A549 (cell line): ENCODE results near the gene TGIF2. TPM values are rescaled to one million over a fixed set of nuclear protein-coding genes. Genes with fewer than 3 reads are reported as not detected.

Experiments used
- ATAC-seq, 2 experiments: fragments of 200-7000 bp in 1 of 2; fragments of >200 bp in 1 of 2; cut with Nextera tagmentation in 1 of 2; cut with Tn5 transposase in 1 of 2; 3 replicates each; pipeline versions ENCODE4 v1.8.0 to v1.9.1; 2018 to 2020; ENCODE audit warnings: mild to moderate bottlenecking in 1 of 2, moderate library complexity in 1 of 2
- CTCF ChIA-PET: fragments of 300-600 bp; sonication (Branson Sonifier 250); formaldehyde crosslinking; extraction: SDS; loops from one replicate; lab custom pipeline; 2021; ENCODE audit warnings: antibody characterized with exemption, inconsistent platforms; lab: Yijun Ruan, JAX
- POLR2A ChIA-PET: fragments of 350-600 bp; formaldehyde crosslinking; extraction: SDS; loops from one replicate; lab custom pipeline; 2021; ENCODE audit warnings: antibody characterized with exemption, inconsistent platforms; lab: Yijun Ruan, JAX
- DNase-seq, 2 experiments: peaks; one replicate each; pipeline versions ENCODE4 v3.0.0 to v3.0.0-alpha.2; 2011 to 2016; ENCODE audit warnings: low read depth in 1 of 2, low spot score in 1 of 2
- FAIRE-seq: peaks from 2 replicates; lab custom pipeline; 2011; peaks lifted over from hg19 to GRCh38; lab: Jason Lieb, UNC
- H3K27ac ChIP-seq, 2 experiments: fragments of >200 bp; sonication (Bioruptor Twin); formaldehyde crosslinking; 3 replicates each; pipeline ENCODE4 v1.5.1; 2016 to 2017
- H3K4me1 ChIP-seq: fragments of >200 bp; sonication (Bioruptor Twin); formaldehyde crosslinking; 3 replicates; pipeline ENCODE4 v1.6.1; 2016
- H3K4me2 ChIP-seq: fragments of >200 bp; sonication (Bioruptor Twin); formaldehyde crosslinking; 3 replicates; pipeline ENCODE4 v1.6.1; 2016
- H3K4me3 ChIP-seq: fragments of >200 bp; sonication (Bioruptor Twin); formaldehyde crosslinking; 3 replicates; pipeline ENCODE4 v1.5.1; 2016
- H3K9me3 ChIP-seq: fragments of >200 bp; sonication (Bioruptor Twin); formaldehyde crosslinking; 3 replicates; pipeline ENCODE4 v1.6.1; 2016
- CBX2 ChIP-seq: fragments of 200-600 bp; sonication (generic); IDR thresholded peaks from 2 replicates; pipeline ENCODE4 v1.6.1; 2016; ENCODE audit warnings: low read depth, mild to moderate bottlenecking, borderline replicate concordance
- CBX8 ChIP-seq: fragments of 200-600 bp; sonication (generic); IDR thresholded peaks from 2 replicates; pipeline ENCODE4 v1.6.1; 2016
- CHD4 ChIP-seq: fragments of 200-600 bp; sonication (generic); IDR thresholded peaks from 2 replicates; pipeline ENCODE4 v1.6.1; 2016; ENCODE audit warnings: antibody characterized with exemption, mild to moderate bottlenecking, borderline replicate concordance
- EHF ChIP-seq: fragments of 250-450 bp; sonication (Bioruptor Pico); IDR thresholded peaks from 2 replicates; pipeline ENCODE4 v1.5.0; 2020; ENCODE audit warnings: mild to moderate bottlenecking
- EHMT2 ChIP-seq: fragments of 200-600 bp; sonication (generic); IDR thresholded peaks from 2 replicates; pipeline ENCODE4 v1.6.1; 2016; ENCODE audit warnings: antibody characterized with exemption, low read depth, mild to moderate bottlenecking, moderate library complexity
- EP300 ChIP-seq, 2 experiments: fragments of >200 bp; sonication (Bioruptor Twin); formaldehyde crosslinking; IDR thresholded peaks; 2 replicates in 1 of 2; 3 replicates in 1 of 2; pipeline ENCODE4 v1.6.1; 2016 to 2017
- ESRRA ChIP-seq: fragments of 150-350 bp; IDR thresholded peaks from 2 replicates; pipeline ENCODE4 v1.6.1; 2014; ENCODE audit warnings: mild to moderate bottlenecking, low read length, borderline replicate concordance
- FOSL2 ChIP-seq, 2 experiments: fragments of 450-650 bp in 1 of 2; fragments of >200 bp in 1 of 2; sonication (Bioruptor Twin) in 1 of 2; formaldehyde crosslinking; IDR thresholded peaks; 2 replicates each; pipeline versions ENCODE4 v1.5.0 to v1.6.1; 2016 to 2020; ENCODE audit warnings: mild to moderate bottlenecking in 1 of 2, moderate library complexity in 1 of 2
- HDAC2 ChIP-seq: fragments of 200-600 bp; sonication (generic); IDR thresholded peaks from 2 replicates; pipeline ENCODE4 v1.6.1; 2016
- HOXA7 ChIP-seq: fragments of 250-450 bp; sonication (Bioruptor Pico); IDR thresholded peaks from 2 replicates; pipeline ENCODE4 v1.5.0; 2020; ENCODE audit warnings: mild to moderate bottlenecking, moderate library complexity
- HOXB13 ChIP-seq: fragments of 250-450 bp; sonication (Bioruptor Pico); IDR thresholded peaks from 2 replicates; pipeline ENCODE4 v1.5.0; 2020; ENCODE audit warnings: low read depth, mild to moderate bottlenecking, moderate library complexity
- JUN ChIP-seq, 2 experiments: fragments of >200 bp; sonication (Bioruptor Twin); formaldehyde crosslinking; IDR thresholded peaks; 2 replicates in 1 of 2; 3 replicates in 1 of 2; pipeline ENCODE4 v1.6.1; 2016 to 2017
- JUNB ChIP-seq: fragments of >200 bp; sonication (Bioruptor Twin); formaldehyde crosslinking; IDR thresholded peaks from 2 replicates; pipeline ENCODE4 v1.6.1; 2016
- KDM5A ChIP-seq: fragments of 200-600 bp; sonication (generic); IDR thresholded peaks from 2 replicates; pipeline ENCODE4 v1.6.1; 2016; ENCODE audit warnings: antibody characterized with exemption, mild to moderate bottlenecking
- MAZ ChIP-seq: fragments of 150-350 bp; IDR thresholded peaks from 2 replicates; pipeline ENCODE4 v1.6.1; 2014; ENCODE audit warnings: antibody characterized with exemption, low read depth, low read length, borderline replicate concordance
- NFE2L2 ChIP-seq: fragments of 150-350 bp; conservative IDR thresholded peaks from 2 replicates; pipeline ENCODE4 v1.6.1; 2014; ENCODE audit warnings: low read length
- PHF8 ChIP-seq: fragments of 200-600 bp; sonication (generic); IDR thresholded peaks from 2 replicates; pipeline ENCODE4 v1.6.1; 2016; ENCODE audit warnings: low read depth, mild to moderate bottlenecking, antibody characterized with exemption, moderate library complexity, borderline replicate concordance
- POLR2A ChIP-seq: IDR thresholded peaks from 2 replicates; pipeline ENCODE4 v1.6.1; 2012; ENCODE audit warnings: mild to moderate bottlenecking, low read length
- POLR2AphosphoS2 ChIP-seq: conservative IDR thresholded peaks from 2 replicates; pipeline ENCODE4 v1.6.1; 2012; ENCODE audit warnings: low read length, improper control_type of control experiment, inconsistent platforms
- SMC3 ChIP-seq: fragments of >200 bp; sonication (Bioruptor Twin); formaldehyde crosslinking; IDR thresholded peaks from 3 replicates; pipeline ENCODE4 v1.6.1; 2018; ENCODE audit warnings: inconsistent platforms
- SREBF2 ChIP-seq: fragments of 450-650 bp; IDR thresholded peaks from 2 replicates; pipeline ENCODE4 v1.6.1; 2014; ENCODE audit warnings: mild to moderate bottlenecking, moderate library complexity
- ZC3H11A ChIP-seq: fragments of 450-650 bp; IDR thresholded peaks from 2 replicates; pipeline ENCODE4 v1.6.1; 2014; ENCODE audit warnings: antibody characterized with exemption, mild to moderate bottlenecking
- ZFP36 ChIP-seq: fragments of 450-650 bp; IDR thresholded peaks from 2 replicates; pipeline ENCODE4 v1.6.1; 2014; ENCODE audit warnings: borderline replicate concordance; ENCODE audit not compliant: partially characterized antibody
- WGBS: methylation state at CpG from one replicate; pipeline ENCODE4 v1.1.6; 2017; ENCODE audit errors: missing lambda C conversion rate; 5-methylcytosine and 5-hydroxymethylcytosine counted together
- polyA plus RNA-seq, 4 experiments: library from polyadenylated mRNA; depleted of rRNA in 3 of 4; stranded (reverse); fragments of >200 nt; fragmentation: RNase III in 1 of 4; extraction: RNeasy Plus Mini Kit Qiagen cat#74134 plus additional on column Dnase treatment in 1 of 4; gene quantifications; 2 replicates in 3 of 4; 3 replicates in 1 of 4; pipeline ENCODE4 v1.2.3, GENCODE V29; 2011 to 2017
- TF ChIP-seq, protein P1 (sequence below): IDR thresholded peaks from 2 replicates; pipeline ENCODE4 v1.6.1; 2012
- TF ChIP-seq, protein P2 (sequence below): fragments of >200 bp; sonication (Bioruptor Twin); formaldehyde crosslinking; IDR thresholded peaks from 3 replicates; pipeline ENCODE4 v1.6.1; 2016
- TF ChIP-seq, protein P3 (sequence below): fragments of 150-350 bp; IDR thresholded peaks from 2 replicates; pipeline ENCODE4 v1.6.1; 2014; ENCODE audit warnings: low read depth, mild to moderate bottlenecking, low read length
- TF ChIP-seq, protein P4 (sequence below): IDR thresholded peaks from 2 replicates; pipeline ENCODE4 v1.6.1; 2012
- TF ChIP-seq, protein P5 (sequence below): fragments of 250-450 bp; sonication (Bioruptor Pico); IDR thresholded peaks from 2 replicates; pipeline ENCODE4 v1.5.0; 2021; ENCODE audit warnings: mild to moderate bottlenecking, moderate library complexity, borderline replicate concordance
- TF ChIP-seq, protein P6 (sequence below): fragments of >200 bp; sonication (Bioruptor Twin); formaldehyde crosslinking; IDR thresholded peaks from 2 replicates; pipeline ENCODE4 v1.6.1; 2016
- TF ChIP-seq, protein P7 (sequence below): fragments of 450-650 bp; IDR thresholded peaks from 2 replicates; pipeline ENCODE4 v1.6.1; 2014; ENCODE audit warnings: antibody characterized with exemption

TGIF2 gene
- polyA plus RNA-seq, 2 of the 4 experiments (the other 2 are of a cell fraction): 4.1 to 5.1 TPM

DNA sequence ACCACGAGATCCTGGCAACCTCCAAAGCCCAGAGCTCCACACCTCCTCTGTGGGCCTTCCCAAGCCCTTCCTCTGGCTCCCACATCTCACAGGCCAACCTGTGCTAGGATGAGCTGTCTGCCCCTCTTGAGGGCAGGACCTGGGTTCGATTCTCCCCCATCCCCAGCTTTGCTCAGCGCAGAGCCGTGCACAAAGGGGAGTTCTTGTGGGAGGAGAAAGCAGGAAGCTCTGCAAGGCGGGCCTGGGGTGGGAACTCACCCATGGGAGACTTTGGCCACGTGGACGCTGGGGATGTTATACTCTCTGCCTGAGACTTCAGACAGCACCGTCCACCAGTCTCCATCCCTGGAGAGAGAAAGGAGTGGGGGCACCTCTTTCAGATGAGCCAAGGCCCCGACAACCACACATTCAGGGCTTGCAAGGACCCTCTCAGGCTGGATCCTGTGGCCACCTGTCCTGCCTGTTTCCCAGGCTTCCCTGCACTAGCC, 59.9 kb downstream of the TGIF2 start:
- no peaks in the 10 kb centered on the region for H3K4me1 ChIP-seq
- no peak for FAIRE-seq
- ChIA-PET POLR2A (no interaction called here), CTCF (interaction anchor here (0.5 to 1.3 kb wide), 3 partner anchors 16 to 666 kb away, joined by 3 to 5 read pairs (median 4); no protein-coding TSS in a partner anchor)
- no peak overlapping the region for H3K4me3 ChIP-seq
- TF ChIP-seq PHF8 (no peak), NFE2L2 (no peak), ZFP36 (no peak), HDAC2 (no peak), SREBF2 (no peak), EP300 (IDR thresholded peaks at IDR 0.05) (no peak), EHF (CRISPR knock-in tag) (no peak), JUN (IDR thresholded peaks at IDR 0.05) (no peak), JUNB (no peak), HOXA7 (CRISPR knock-in tag) (no peak), FOSL2 (IDR thresholded peaks at IDR 0.05) (no peak), FOSL2 (CRISPR knock-in tag; IDR thresholded peaks at IDR 0.05) (no peak), SMC3 (no peak), CBX8 (no peak), EHMT2 (no peak), POLR2AphosphoS2 (no peak)
- TF ChIP-seq, protein P1, sequence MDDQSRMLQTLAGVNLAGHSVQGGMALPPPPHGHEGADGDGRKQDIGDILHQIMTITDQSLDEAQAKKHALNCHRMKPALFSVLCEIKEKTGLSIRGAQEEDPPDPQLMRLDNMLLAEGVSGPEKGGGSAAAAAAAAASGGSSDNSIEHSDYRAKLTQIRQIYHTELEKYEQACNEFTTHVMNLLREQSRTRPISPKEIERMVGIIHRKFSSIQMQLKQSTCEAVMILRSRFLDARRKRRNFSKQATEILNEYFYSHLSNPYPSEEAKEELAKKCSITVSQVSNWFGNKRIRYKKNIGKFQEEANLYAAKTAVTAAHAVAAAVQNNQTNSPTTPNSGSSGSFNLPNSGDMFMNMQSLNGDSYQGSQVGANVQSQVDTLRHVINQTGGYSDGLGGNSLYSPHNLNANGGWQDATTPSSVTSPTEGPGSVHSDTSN: no peak
- no peak overlapping the region for H3K27ac ChIP-seq
- no peaks in the 10 kb centered on the region for H3K9me3 ChIP-seq
- ATAC-seq: no peak
- WGBS: 62% methylated on average over 8 of the region's 9 CpGs
- DNase-seq: no peak
- H3K4me2 ChIP-seq: no peak overlapping the region

DNA sequence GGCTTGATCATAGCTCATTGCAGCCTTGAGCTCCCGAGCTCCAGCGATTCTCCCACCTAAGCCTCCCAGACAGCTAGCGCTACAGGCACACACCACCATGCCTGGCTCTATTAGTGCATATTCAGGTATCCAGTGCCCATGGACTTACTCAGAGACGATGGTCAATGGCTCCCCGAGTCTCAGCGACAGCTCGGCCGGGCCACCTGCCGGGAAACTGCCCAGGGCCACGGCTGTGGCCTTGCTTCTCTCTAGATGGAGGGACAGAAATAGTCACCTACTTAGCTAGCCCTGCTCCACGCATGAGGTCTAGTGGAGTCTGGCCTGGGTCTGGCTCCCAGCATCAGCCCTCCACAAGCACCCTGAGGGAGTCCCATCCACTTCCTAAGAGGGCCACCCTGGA, 60.9 kb downstream of the TGIF2 start:
- no peak for FAIRE-seq
- Histone ChIP-seq H3K4me1 (no peaks in the 10 kb centered on the region), H3K4me2 (no peak overlapping the region), H3K27ac (no peak overlapping the region), H3K4me3 (no peak overlapping the region), H3K9me3 (no peaks in the 10 kb centered on the region)
- ChIA-PET POLR2A (no interaction called here), CTCF (no interaction called here)
- 81% methylated on average over 7 of the region's 11 CpGs for WGBS
- no peak; a peak in 1 of 6 replicates for ATAC-seq
- DNase-seq: no peak
- TF ChIP-seq, protein P2, sequence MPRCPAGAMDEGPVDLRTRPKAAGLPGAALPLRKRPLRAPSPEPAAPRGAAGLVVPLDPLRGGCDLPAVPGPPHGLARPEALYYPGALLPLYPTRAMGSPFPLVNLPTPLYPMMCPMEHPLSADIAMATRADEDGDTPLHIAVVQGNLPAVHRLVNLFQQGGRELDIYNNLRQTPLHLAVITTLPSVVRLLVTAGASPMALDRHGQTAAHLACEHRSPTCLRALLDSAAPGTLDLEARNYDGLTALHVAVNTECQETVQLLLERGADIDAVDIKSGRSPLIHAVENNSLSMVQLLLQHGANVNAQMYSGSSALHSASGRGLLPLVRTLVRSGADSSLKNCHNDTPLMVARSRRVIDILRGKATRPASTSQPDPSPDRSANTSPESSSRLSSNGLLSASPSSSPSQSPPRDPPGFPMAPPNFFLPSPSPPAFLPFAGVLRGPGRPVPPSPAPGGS: no peak
- TF ChIP-seq, protein P3, sequence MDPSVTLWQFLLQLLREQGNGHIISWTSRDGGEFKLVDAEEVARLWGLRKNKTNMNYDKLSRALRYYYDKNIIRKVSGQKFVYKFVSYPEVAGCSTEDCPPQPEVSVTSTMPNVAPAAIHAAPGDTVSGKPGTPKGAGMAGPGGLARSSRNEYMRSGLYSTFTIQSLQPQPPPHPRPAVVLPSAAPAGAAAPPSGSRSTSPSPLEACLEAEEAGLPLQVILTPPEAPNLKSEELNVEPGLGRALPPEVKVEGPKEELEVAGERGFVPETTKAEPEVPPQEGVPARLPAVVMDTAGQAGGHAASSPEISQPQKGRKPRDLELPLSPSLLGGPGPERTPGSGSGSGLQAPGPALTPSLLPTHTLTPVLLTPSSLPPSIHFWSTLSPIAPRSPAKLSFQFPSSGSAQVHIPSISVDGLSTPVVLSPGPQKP: no peak
- TF ChIP-seq, protein P1: no peak
- TF ChIP-seq HOXB13 (CRISPR knock-in tag) (no peak), ZFP36 (no peak), POLR2AphosphoS2 (no peak), CBX2 (no peak), FOSL2 (IDR thresholded peaks at IDR 0.05) (no peak), FOSL2 (CRISPR knock-in tag; IDR thresholded peaks at IDR 0.05) (no peak), JUN (IDR thresholded peaks at IDR 0.05) (no peak), KDM5A (no peak), CHD4 (no peak), ESRRA (no peak), POLR2A (no peak), MAZ (no peak), ZC3H11A (no peak)
- TF ChIP-seq, protein P4, sequence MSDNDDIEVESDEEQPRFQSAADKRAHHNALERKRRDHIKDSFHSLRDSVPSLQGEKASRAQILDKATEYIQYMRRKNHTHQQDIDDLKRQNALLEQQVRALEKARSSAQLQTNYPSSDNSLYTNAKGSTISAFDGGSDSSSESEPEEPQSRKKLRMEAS: no peak
- TF ChIP-seq, protein P5, sequence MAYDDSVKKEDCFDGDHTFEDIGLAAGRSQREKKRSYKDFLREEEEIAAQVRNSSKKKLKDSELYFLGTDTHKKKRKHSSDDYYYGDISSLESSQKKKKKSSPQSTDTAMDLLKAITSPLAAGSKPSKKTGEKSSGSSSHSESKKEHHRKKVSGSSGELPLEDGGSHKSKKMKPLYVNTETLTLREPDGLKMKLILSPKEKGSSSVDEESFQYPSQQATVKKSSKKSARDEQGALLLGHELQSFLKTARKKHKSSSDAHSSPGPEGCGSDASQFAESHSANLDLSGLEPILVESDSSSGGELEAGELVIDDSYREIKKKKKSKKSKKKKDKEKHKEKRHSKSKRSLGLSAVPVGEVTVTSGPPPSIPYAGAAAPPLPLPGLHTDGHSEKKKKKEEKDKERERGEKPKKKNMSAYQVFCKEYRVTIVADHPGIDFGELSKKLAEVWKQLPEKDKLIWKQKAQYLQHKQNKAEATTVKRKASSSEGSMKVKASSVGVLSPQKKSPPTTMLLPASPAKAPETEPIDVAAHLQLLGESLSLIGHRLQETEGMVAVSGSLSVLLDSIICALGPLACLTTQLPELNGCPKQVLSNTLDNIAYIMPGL (CRISPR knock-in tag): no peak
- TF ChIP-seq, protein P6, sequence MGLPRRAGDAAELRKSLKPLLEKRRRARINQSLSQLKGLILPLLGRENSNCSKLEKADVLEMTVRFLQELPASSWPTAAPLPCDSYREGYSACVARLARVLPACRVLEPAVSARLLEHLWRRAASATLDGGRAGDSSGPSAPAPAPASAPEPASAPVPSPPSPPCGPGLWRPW: no peak
- TF ChIP-seq, protein P7, sequence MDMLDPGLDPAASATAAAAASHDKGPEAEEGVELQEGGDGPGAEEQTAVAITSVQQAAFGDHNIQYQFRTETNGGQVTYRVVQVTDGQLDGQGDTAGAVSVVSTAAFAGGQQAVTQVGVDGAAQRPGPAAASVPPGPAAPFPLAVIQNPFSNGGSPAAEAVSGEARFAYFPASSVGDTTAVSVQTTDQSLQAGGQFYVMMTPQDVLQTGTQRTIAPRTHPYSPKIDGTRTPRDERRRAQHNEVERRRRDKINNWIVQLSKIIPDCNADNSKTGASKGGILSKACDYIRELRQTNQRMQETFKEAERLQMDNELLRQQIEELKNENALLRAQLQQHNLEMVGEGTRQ: no peak
